Activated naive CD4-positive, alpha-beta T cell treated with anti-CD3 and anti-CD28 coated beads, Interleukin-2, amount 50 U/mL, for 72 hours (primary cell): ENCODE results near the gene PLA2G5. TPM values are rescaled to one million over a fixed set of nuclear protein-coding genes. Genes with fewer than 3 reads are reported as not detected.
A peak's percentile ranks its signal among the peaks of the same experiment; 100 is the strongest.

Experiments
- ATAC-seq, 2 donors: fragments of 150-1000 bp; cut with Tn5 transposase; 2 replicates each; pipeline ENCODE4 v1.10.0; 2021; ENCODE audit warnings: mild to moderate bottlenecking in 2 of 2, moderate library complexity in 2 of 2
- DNase-seq, 2 donors: peaks; one replicate each; pipeline ENCODE4 v3.0.0; 2021 to 2022; ENCODE audit warnings: low spot score in 2 of 2
- H3K27ac Mint-ChIP-seq, 2 donors: one replicate each; pipeline ENCODE4 v1.8.0; 2022; ENCODE audit warnings: mild to moderate bottlenecking in 2 of 2, mixed read lengths in 2 of 2
- H3K36me3 Mint-ChIP-seq, 2 donors: one replicate each; pipeline ENCODE4 v1.8.0; 2022; ENCODE audit warnings: mixed read lengths in 2 of 2
- H3K9me3 Mint-ChIP-seq, 2 donors: one replicate each; pipeline ENCODE4 v1.8.0; 2022; ENCODE audit warnings: mixed read lengths in 2 of 2
- total RNA-seq, 2 donors: library from RNA; stranded (reverse); gene quantifications; one replicate each; pipeline ENCODE4 v1.2.3, GENCODE V29; 2022

Gene PLA2G5
- total RNA-seq, 2 donors from 2014 or later = not detected

GRCh38 chr1:20078711-20079110 lies 8.7 kb downstream of the PLA2G5 start:
- Mint-ChIP-seq H3K9me3 (peaks cover 0 to 5% of the 10 kb centered on the region in 2 donors), H3K36me3 (no peaks in the 10 kb centered on the region), H3K27ac (no peak overlapping the region)
- no peak for ATAC-seq
- no peak for DNase-seq

DNA sequence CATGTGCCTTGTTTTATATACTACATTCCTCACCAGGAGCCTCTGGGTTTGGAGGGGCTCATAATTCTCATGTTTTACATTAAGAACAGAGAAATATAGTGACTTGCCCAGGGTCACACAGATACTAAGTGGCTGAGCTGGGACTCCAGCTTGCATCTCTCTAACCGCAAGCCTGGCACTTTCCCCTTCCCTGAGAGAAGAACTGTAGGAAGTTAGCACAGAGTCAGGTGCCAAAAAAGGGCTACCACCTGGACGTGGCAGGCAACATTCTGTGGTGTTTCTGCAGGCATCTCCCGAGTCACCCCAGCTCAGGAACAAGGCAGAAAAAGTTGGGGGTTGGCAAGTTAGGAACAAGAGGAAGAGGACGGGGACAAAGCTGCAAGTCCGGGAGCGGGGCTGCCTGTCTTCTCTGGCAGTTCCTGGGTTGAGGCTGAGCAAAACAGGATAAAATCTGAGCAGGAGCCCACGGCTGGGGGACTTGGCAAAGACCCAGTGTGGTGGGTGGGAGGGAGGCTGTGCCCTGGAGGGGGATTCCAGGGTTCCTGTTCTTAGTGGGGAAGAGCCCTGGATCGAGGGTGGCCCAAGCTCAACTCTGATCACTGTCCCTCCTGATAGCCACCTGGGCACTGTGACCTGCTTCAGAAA lies 9.8 kb downstream of the PLA2G5 start:
- Mint-ChIP-seq H3K36me3 (no peaks in the 10 kb centered on the region), H3K27ac (no peak overlapping the region), H3K9me3 (peaks cover 0 to 5% of the 10 kb centered on the region in 2 donors)
- ATAC-seq = no peak
- DNase-seq = no peak

- H3K9me3 Mint-ChIP-seq = peaks cover 0 to 5% of the 10 kb centered on the region in 2 donors
- DNase-seq (no peak), ATAC-seq (no peak)
- no peaks in the 10 kb centered on the region for H3K36me3 Mint-ChIP-seq
- H3K27ac Mint-ChIP-seq = no peak overlapping the region
Observed at GRCh38 chr1:20080441-20081352, 10.7 kb downstream of the PLA2G5 start.

DNA sequence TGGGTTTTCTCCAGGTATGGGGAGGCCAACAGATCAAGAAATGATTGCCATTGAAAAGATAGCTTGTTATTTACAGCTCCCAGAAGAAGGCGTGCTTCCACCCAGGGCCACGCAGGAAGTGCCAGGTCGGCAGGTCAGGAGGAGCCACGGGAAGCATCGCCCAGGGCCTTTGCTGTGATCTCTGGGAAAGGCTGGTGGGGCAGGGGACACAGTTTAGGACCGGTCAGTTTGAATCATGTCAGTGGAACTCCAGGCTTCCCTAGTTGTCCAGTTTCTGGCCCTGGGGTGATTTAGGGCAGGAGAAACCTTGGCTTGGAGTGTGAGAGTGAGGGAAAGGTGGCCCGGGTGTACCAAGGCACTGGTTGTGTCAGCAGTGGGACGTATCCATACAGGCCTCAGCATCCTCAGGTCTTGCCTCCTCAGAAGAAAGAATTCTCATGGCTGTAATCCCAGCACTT lies 11.4 kb downstream of the PLA2G5 start:
- peaks cover 0 to 5% of the 10 kb centered on the region in 2 donors for H3K9me3 Mint-ChIP-seq
- H3K27ac Mint-ChIP-seq = no peak overlapping the region
- no peaks in the 10 kb centered on the region for H3K36me3 Mint-ChIP-seq
- DNase-seq (no peak), ATAC-seq (no peak)

DNA sequence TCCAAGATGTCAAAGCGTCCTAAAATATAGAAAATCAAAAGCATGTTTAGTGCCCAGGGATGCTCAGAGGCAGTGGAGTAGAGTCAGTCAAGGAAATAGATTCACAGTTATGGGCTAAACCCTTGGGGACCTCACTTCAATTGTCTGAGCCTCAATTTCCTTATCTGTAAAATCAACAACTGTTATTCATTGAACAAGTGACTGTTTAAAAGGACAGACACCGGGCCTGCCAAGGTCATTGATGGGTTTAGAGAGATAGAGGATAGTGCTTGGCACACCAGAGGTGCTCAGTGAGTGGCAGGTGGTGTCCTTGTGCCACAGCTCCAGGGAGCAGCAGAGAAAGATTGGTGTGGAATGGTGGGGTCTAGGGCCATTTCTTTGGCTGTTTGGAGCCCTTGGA lies 12.8 kb downstream of the PLA2G5 start:
- Mint-ChIP-seq H3K9me3 (peaks cover 0 to 5% of the 10 kb centered on the region in 2 donors), H3K36me3 (no peaks in the 10 kb centered on the region), H3K27ac (no peak overlapping the region)
- no peak for DNase-seq
- no peak for ATAC-seq

GRCh38 chr1:20083178-20083944 lies 13.4 kb downstream of the PLA2G5 start:
- Mint-ChIP-seq H3K27ac (no peak overlapping the region), H3K9me3 (peaks cover 0 to 4% of the 10 kb centered on the region in 2 donors), H3K36me3 (no peaks in the 10 kb centered on the region)
- DNase-seq = no peak
- no peak for ATAC-seq

- ATAC-seq (no peak), DNase-seq (no peak)
- Mint-ChIP-seq H3K36me3 (no peaks in the 10 kb centered on the region), H3K27ac (no peak overlapping the region), H3K9me3 (no peaks in the 10 kb centered on the region)
Observed at GRCh38 chr1:20086800-20087199, 16.8 kb downstream of the PLA2G5 start.

GRCh38 chr1:20087668-20088067 lies 17.7 kb downstream of the PLA2G5 start:
- H3K9me3 Mint-ChIP-seq = no peaks in the 10 kb centered on the region
- DNase-seq (no peak), ATAC-seq (no peak)
- no peaks in the 10 kb centered on the region for H3K36me3 Mint-ChIP-seq
- no peak overlapping the region for H3K27ac Mint-ChIP-seq

- ATAC-seq (no peak), DNase-seq (no peak)
- Mint-ChIP-seq H3K9me3 (no peaks in the 10 kb centered on the region), H3K27ac (no peak overlapping the region), H3K36me3 (no peaks in the 10 kb centered on the region)
Observed at GRCh38 chr1:20089328-20090077, 19.5 kb downstream of the PLA2G5 start.

DNA sequence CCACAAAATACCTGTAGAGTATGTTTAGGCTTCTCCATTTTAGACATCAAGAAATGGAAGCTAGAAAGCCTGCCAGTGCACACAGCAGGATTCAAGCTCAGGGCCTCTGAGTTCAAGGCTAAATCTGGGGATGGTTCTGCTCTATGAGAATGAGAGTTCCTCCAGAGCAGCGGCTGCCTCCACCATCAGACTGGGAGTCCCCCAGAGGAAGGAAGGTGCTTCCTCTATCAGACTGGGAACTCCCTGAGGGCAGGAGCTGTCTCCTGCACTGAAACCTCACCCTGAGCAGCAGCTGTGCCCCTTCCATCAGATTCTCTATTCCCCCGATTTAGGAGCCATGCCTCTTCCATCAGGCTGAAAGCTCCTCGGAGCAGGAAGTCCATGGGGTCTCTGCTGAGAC lies 20.1 kb downstream of the PLA2G5 start:
- ATAC-seq (no peak), DNase-seq (no peak)
- Mint-ChIP-seq H3K27ac (no peak overlapping the region), H3K9me3 (no peaks in the 10 kb centered on the region), H3K36me3 (no peaks in the 10 kb centered on the region)

DNA sequence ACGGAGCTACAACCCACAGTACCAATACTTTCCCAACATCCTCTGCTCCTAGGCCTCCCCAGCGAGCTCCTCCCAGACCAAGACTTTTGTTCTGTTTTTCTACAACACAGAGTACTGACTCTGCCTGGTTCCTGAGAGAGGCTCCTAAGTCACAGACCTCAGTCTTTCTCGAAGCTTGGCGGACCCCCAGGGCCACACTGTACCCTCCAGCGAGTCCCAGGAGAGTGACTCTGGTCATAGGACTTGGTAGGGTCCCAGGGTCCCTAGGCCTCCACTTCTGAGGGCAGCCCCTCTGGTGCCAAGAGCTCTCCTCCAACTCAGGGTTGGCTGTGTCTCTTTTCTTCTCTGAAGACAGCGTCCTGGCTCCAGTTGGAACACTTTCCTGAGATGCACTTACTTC lies 20.6 kb downstream of the PLA2G5 start:
- H3K27ac Mint-ChIP-seq = peak overlapping the region in 1 of 2 donors; percentile 44
- no peaks in the 10 kb centered on the region for H3K36me3 Mint-ChIP-seq
- no peak for ATAC-seq
- DNase-seq = no peak
- no peaks in the 10 kb centered on the region for H3K9me3 Mint-ChIP-seq

DNA sequence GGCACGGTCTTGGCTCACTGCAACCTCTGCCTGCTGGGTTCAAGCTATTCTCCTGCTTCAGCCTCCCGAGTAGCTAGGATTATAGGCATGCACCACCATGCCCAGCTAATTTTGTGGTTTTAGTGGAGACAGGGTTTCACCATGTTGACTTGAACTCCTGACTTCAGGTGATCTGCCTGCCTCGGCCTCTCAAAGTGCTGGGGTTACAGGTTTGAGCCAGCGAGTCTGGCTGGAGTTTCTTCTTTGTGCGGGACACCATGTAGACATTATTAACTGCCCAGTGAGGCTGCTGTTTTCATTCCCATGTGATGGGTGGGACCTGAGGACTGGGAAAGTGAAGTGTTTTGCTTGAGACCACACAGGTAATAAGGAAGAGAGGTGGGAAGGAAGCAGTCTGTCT lies 23.3 kb downstream of the PLA2G5 start:
- ATAC-seq (no peak), DNase-seq (no peak)
- H3K9me3 Mint-ChIP-seq = no peaks in the 10 kb centered on the region
- no peak overlapping the region for H3K27ac Mint-ChIP-seq
- H3K36me3 Mint-ChIP-seq = no peaks in the 10 kb centered on the region

DNA sequence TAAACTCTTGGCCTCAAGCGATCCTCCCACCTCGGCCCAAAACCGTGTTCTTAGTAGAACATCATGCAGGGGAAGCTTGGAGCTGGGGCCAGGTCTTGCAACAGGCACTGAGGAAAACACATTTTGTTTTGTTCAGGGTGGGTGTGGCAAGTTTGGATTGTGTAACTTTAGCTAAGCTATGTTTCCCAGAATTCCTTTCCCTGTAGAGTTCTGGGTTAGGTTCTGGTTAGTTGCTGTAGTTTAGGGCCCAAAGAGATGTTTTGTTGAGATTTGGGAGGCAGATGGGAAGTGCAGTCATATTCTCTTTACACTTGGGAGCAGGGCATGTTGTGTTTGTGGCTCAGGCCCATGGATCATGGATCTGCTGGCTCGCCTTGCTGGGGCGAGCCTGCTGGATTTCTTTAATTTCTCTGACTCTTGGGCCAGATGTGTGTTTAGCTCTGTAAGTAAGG lies 24.0 kb downstream of the PLA2G5 start:
- Mint-ChIP-seq H3K27ac (no peak overlapping the region), H3K36me3 (no peaks in the 10 kb centered on the region), H3K9me3 (no peaks in the 10 kb centered on the region)
- no peak for DNase-seq
- ATAC-seq = no peak

DNA sequence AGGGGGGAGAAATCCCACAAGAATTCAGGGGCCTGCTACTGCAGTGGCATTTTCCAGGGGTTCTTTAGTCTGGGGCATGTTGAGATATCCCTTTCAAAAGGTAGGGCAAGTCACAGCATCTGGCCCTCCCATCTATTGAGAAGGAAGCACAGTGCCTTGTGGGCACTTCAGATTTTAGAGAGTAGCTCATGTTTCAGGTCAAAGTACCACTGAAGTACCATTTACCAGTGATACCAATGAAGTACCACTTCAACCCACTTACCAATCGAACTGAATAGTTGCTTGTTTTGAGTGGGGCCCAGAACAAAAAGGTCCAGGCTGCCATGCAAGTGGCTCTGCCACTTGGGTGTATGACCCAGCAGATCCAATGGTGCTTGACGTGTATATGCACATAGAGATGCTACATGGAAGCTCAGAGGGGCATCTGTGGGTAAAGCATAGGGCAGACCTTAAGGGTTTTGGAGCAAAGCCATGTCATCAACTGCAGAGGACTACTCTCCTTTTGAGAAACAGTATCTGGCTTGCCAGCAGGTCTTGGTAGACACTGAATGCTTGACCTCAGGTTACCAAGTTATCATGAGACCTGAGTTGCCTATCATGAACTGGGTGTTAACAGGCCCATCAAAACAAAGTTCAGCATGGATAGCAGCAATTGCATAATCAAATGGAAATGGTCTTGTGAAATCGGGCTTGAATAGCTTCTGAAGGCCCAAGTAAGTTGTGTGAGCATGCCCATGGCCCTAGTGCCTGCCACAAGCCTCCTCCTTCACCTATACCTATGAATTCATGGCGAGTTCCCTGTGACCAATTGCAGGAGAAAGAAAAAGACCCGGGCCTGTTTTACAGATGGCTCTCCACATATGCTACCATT lies 25.8 kb downstream of the PLA2G5 start:
- no peak for DNase-seq
- no peak overlapping the region for H3K27ac Mint-ChIP-seq
- no peak for ATAC-seq
- H3K36me3 Mint-ChIP-seq = no peaks in the 10 kb centered on the region
- H3K9me3 Mint-ChIP-seq = no peaks in the 10 kb centered on the region

DNA sequence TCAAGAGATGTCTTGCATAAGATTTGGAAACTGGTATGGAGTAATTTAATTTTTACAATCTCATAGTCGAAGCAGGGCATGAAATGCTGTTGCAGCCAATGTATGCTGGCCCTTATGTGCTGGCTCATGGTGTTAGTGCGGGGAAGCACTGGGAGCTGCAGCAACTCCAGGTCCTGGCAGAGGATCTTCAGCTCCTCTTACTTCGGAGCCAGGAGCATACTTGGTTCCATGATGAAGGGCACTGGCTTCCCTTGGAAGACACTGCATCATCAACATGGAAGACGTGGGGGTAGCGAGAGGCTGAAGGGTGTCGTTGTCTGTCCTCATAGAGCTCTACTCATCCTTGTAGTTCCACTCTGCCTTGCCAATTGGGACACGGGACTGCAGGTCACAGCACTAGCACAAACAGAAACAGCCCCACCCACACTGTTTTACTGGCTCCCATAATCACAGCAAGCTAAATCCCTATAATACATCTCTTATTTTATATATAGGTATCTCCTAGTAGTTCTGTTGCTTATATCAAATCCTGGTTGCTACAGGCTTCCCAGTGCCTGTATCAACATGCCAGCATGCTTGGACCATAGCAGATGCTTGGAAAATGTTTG lies 26.9 kb downstream of the PLA2G5 start:
- Mint-ChIP-seq H3K9me3 (no peaks in the 10 kb centered on the region), H3K27ac (no peak overlapping the region), H3K36me3 (no peaks in the 10 kb centered on the region)
- DNase-seq = no peak
- no peak for ATAC-seq
